Measurements from ENCODE around the gene EPAS1.

- peak; percentile 33 for TF ChIP-seq CTCF (conservative IDR thresholded peaks at IDR 0.05; ENCODE audit: low read depth, low read length)
- TF ChIP-seq EZH2 (IDR thresholded peaks at IDR 0.05; ENCODE audit: low read length, unreplicated experiment), result no peak
Observed at GRCh38 chr2:46297546-46298271, 502 bp downstream of the EPAS1 start.
